NB4 (cell line): ENCODE results near the gene CFAP57.

Experiments used
- POLR2A ChIP-seq: IDR thresholded peaks from 2 replicates; pipeline ENCODE4 v1.6.1; 2011; ENCODE audit warnings: mild to moderate bottlenecking; ENCODE audit not compliant: insufficient read length; ENCODE audit errors: extremely low read depth
- TF ChIP-seq, protein P1 (sequence below): IDR thresholded peaks from one replicate; pipeline ENCODE4 v1.5.1; 2012; ENCODE audit warnings: low read depth, low read length

DNA sequence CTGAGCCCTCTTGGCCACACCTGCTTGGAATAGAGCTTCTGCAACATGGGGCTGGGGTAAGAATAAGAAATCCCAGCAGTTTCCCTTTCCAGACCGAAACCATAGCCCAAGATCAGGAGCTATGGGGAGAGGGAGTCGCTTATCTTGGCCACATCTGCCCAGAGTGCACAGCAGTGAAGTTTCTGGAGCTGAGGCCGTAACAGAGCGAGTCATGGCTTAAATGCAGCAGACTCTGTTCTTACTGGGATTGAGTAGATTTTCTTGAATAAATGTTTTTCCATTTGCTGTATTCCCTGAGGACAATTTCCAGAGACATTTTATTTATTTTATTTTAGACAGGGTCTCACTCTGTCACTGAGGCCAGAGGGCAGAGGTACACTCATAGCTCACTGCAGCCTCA lies 33.5 kb downstream of the CFAP57 start:
- TF ChIP-seq, protein P1, sequence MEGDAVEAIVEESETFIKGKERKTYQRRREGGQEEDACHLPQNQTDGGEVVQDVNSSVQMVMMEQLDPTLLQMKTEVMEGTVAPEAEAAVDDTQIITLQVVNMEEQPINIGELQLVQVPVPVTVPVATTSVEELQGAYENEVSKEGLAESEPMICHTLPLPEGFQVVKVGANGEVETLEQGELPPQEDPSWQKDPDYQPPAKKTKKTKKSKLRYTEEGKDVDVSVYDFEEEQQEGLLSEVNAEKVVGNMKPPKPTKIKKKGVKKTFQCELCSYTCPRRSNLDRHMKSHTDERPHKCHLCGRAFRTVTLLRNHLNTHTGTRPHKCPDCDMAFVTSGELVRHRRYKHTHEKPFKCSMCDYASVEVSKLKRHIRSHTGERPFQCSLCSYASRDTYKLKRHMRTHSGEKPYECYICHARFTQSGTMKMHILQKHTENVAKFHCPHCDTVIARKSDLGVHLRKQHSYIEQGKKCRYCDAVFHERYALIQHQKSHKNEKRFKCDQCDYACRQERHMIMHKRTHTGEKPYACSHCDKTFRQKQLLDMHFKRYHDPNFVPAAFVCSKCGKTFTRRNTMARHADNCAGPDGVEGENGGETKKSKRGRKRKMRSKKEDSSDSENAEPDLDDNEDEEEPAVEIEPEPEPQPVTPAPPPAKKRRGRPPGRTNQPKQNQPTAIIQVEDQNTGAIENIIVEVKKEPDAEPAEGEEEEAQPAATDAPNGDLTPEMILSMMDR = no peak
- TF ChIP-seq POLR2A = no peak
